Hepatocyte (in vitro differentiated cells): ENCODE data around the gene POLR1C. TPM values are rescaled to one million over a fixed set of nuclear protein-coding genes. Genes with fewer than 3 reads are reported as not detected.
A peak's percentile ranks its signal among the peaks of the same experiment; 100 is the strongest.

ENCODE experiments used
- DNase-seq: peaks from one replicate; pipeline ENCODE4 v3.0.0-alpha.2; 2016; ENCODE audit warnings: low spot score
- H2AFZ ChIP-seq: fragments of 200-600 bp; sonication (generic); 2 replicates; pipeline ENCODE4 v1.6.0; 2016; ENCODE audit warnings: antibody characterized with exemption, mild to moderate bottlenecking
- H3K27ac ChIP-seq: fragments of 200-600 bp; sonication (generic); 2 replicates; pipeline ENCODE4 v1.5.1; 2016; ENCODE audit warnings: mild to moderate bottlenecking
- H3K27me3 ChIP-seq: fragments of 200-600 bp; sonication (generic); 2 replicates; pipeline ENCODE4 v1.6.1; 2016
- H3K36me3 ChIP-seq: fragments of 200-600 bp; sonication (generic); replicated peaks from 2 replicates; pipeline ENCODE4 v1.5.1; 2016; ENCODE audit warnings: low read depth; ENCODE audit not compliant: insufficient read depth
- H3K4me1 ChIP-seq: fragments of 200-600 bp; sonication (generic); 2 replicates; pipeline ENCODE4 v1.5.1; 2016; ENCODE audit warnings: mild to moderate bottlenecking, moderate library complexity; ENCODE audit not compliant: insufficient read depth
- H3K4me2 ChIP-seq: fragments of 200-600 bp; sonication (generic); 2 replicates; pipeline ENCODE4 v1.6.0; 2016
- H3K4me3 ChIP-seq: fragments of 200-600 bp; sonication (generic); 2 replicates; pipeline ENCODE4 v1.5.1; 2016; ENCODE audit warnings: mild to moderate bottlenecking
- H3K79me2 ChIP-seq: fragments of 200-600 bp; sonication (generic); 2 replicates; pipeline ENCODE4 v1.6.0; 2017; ENCODE audit warnings: mild to moderate bottlenecking
- H3K9me2 ChIP-seq: fragments of 200-600 bp; sonication (generic); replicated peaks from 2 replicates; pipeline ENCODE4 v1.6.0; 2017; ENCODE audit warnings: mild to moderate bottlenecking; ENCODE audit not compliant: insufficient read depth
- H3K9me3 ChIP-seq: fragments of 200-600 bp; sonication (generic); 2 replicates; pipeline ENCODE4 v1.5.1; 2016; ENCODE audit warnings: low read depth, mild to moderate bottlenecking
- H4K20me1 ChIP-seq: fragments of 200-600 bp; sonication (generic); 2 replicates; pipeline ENCODE4 v1.6.0; 2016; ENCODE audit warnings: mild to moderate bottlenecking; ENCODE audit not compliant: insufficient read depth, poor library complexity, severe bottlenecking
- EZH2 ChIP-seq: fragments of 200-600 bp; sonication (generic); IDR thresholded peaks from 2 replicates; pipeline ENCODE4 v1.6.1; 2016; ENCODE audit warnings: antibody characterized with exemption, mild to moderate bottlenecking, borderline replicate concordance
- EZH2phosphoT487 ChIP-seq: fragments of 200-600 bp; sonication (generic); IDR thresholded peaks from one replicate; pipeline ENCODE4 v1.6.1; 2018; ENCODE audit warnings: antibody characterized with exemption, mild to moderate bottlenecking, low read depth, moderate library complexity; ENCODE audit not compliant: unreplicated experiment, severe bottlenecking
- WGBS: methylation state at CpG from one replicate; pipeline ENCODE4 v1.1.6; 2016; ENCODE audit warnings: low lambda C conversion rate; ENCODE audit errors: missing lambda C conversion rate; 5-methylcytosine and 5-hydroxymethylcytosine counted together
- polyA plus RNA-seq: library from polyadenylated mRNA; unstranded; fragments of >200 nt; fragmentation: Nextera tagmentation; extraction: Ambion mirVana; gene quantifications from 2 replicates; pipeline ENCODE4 v1.2.1, GENCODE V29; 2016
- total RNA-seq: library from RNA; depleted of rRNA; stranded (reverse); fragments of >200 nt; gene quantifications from 2 replicates; pipeline ENCODE4 v1.2.3, GENCODE V29; 2014
- TF ChIP-seq, protein P1 (sequence below): fragments of 200-600 bp; sonication (generic); IDR thresholded peaks from 2 replicates; pipeline ENCODE4 v1.5.1; 2016; ENCODE audit warnings: antibody characterized with exemption, mild to moderate bottlenecking; ENCODE audit not compliant: poor library complexity

POLR1C gene
- total and polyA plus RNA-seq, 2 experiments from 2014 or later = 26.1 to 36.2 TPM

DNA sequence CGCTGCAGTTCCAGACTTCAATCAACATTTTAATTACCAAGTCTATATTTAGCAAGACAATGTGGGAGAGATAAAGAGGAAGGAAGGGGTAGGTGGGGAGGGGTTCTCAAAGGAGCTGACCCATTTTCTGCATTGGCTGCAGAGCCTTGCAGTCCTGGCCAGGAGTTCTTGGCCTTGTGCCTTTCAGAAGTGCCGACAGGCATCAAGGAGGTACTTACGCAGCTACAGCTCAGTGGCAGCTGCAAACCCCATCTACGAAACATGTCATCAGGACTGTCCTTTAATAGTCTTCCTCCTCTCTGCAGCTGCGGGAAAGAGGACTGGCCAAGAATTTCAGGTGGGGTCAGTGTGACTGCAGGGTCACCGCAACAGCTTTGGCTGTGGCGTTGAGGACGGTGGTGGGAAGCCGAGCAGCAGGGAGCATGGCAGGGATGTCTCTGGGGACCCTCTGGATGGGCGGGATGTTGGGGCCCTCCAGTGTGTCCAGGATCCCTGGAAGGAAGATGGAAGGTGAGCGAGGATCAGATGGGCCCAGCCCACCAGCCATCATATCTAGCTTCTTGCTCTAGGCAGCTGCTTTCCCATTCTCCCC, 5.0 kb upstream of the POLR1C start:
- 94% methylated on average over 11 of the region's 11 CpGs for WGBS

DNA sequence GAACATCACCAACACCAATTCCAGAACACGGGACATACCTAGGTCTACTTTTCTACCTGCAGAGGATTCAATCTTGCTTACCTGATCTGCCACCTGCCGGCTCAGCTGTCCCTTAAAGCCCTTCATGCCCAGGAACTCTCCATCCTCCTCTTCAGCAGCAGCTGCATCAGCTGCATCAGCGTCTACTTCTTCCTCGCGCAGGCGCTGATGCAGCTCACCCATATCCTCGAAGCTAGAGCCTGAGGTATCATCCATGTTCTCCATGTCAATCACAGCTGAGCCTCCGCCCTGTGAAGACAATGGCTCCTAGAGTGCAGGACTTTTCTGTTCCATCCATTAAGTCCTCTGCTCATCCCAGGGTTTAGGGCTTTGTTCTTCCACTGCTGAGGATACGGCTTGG, 1.1 kb upstream of the POLR1C start:
- Histone ChIP-seq H2AFZ (no peak overlapping the region), H3K27me3 (no peaks in the 10 kb centered on the region), H3K4me3 (peak overlapping the region; percentile 73), H3K27ac (peak overlapping the region; percentile 87), H3K4me2 (peak overlapping the region; percentile 95), H3K79me2 (peaks cover 49% of the 10 kb centered on the region), H3K9me3 (no peaks in the 10 kb centered on the region), H4K20me1 (peaks cover 10% of the 10 kb centered on the region), H3K9me2 (no peaks in the 10 kb centered on the region), H3K36me3 (no peaks in the 10 kb centered on the region), H3K4me1 (peaks cover 20% of the 10 kb centered on the region)
- TF ChIP-seq EZH2 = no peak
- no peak for TF ChIP-seq EZH2phosphoT487
- TF ChIP-seq, protein P1, sequence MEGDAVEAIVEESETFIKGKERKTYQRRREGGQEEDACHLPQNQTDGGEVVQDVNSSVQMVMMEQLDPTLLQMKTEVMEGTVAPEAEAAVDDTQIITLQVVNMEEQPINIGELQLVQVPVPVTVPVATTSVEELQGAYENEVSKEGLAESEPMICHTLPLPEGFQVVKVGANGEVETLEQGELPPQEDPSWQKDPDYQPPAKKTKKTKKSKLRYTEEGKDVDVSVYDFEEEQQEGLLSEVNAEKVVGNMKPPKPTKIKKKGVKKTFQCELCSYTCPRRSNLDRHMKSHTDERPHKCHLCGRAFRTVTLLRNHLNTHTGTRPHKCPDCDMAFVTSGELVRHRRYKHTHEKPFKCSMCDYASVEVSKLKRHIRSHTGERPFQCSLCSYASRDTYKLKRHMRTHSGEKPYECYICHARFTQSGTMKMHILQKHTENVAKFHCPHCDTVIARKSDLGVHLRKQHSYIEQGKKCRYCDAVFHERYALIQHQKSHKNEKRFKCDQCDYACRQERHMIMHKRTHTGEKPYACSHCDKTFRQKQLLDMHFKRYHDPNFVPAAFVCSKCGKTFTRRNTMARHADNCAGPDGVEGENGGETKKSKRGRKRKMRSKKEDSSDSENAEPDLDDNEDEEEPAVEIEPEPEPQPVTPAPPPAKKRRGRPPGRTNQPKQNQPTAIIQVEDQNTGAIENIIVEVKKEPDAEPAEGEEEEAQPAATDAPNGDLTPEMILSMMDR = no peak
- no peak for DNase-seq
- WGBS = 86% methylated on average over 9 of the region's 9 CpGs

More for the DNA sequence above, 5.0 kb upstream of the POLR1C start:
- Histone ChIP-seq H3K27me3 (peaks cover 12% of the 10 kb centered on the region), H3K9me3 (no peaks in the 10 kb centered on the region), H3K4me3 (no peak overlapping the region), H3K27ac (no peak overlapping the region), H4K20me1 (peaks cover 10% of the 10 kb centered on the region), H3K4me2 (no peak overlapping the region), H2AFZ (no peak overlapping the region), H3K9me2 (no peaks in the 10 kb centered on the region), H3K79me2 (peaks cover 23% of the 10 kb centered on the region), H3K4me1 (peaks cover 24% of the 10 kb centered on the region), H3K36me3 (no peaks in the 10 kb centered on the region)
- DNase-seq = no peak
- TF ChIP-seq, protein P1 = no peak
- TF ChIP-seq EZH2 (no peak), EZH2phosphoT487 (no peak)

DNA sequence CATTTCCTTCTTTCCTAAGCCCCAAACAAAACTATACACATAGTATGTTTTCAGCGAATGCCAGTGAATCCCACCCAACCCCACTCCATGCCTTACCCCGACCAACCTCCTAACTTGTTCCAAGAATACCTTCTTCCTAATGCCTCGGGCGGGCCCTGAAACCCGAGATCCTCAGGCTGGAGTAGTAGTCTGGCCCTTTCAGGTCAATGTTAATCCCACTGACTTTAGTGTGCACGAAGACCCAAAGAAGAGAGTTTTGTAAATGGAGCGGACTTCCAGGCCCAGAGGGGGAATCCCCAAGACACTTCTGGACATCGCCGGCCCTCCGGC, 557 bp upstream of the POLR1C start:
- whole genome bisulfite sequencing = 0% methylated on average over 10 of the region's 10 CpGs

More for the DNA sequence above, 557 bp upstream of the POLR1C start:
- TF ChIP-seq EZH2phosphoT487 (no peak), EZH2 (no peak)
- TF ChIP-seq, protein P1 = no peak
- Histone ChIP-seq H3K27ac (peak overlapping the region; percentile 87), H3K4me3 (peak overlapping the region; percentile 73), H3K4me2 (peak overlapping the region; percentile 95), H4K20me1 (peaks cover 10% of the 10 kb centered on the region), H2AFZ (peak overlapping the region; percentile 54), H3K4me1 (peaks cover 19% of the 10 kb centered on the region), H3K36me3 (no peaks in the 10 kb centered on the region), H3K27me3 (no peaks in the 10 kb centered on the region), H3K9me3 (no peaks in the 10 kb centered on the region), H3K79me2 (peaks cover 49% of the 10 kb centered on the region), H3K9me2 (no peaks in the 10 kb centered on the region)
- no peak for DNase-seq
